SKM-1 (cell line): ENCODE results near the gene KIFC3.
"Not testable (repeated sequence)": the region's sequence is repeated elsewhere in the genome, so short reads cannot be mapped to it uniquely, and the experiment has no call there.

Source experiments
- DNase-seq: peaks from one replicate; lab custom pipeline; 2025; ENCODE audit not compliant: unreplicated experiment; lab: John Stamatoyannopoulos, UW

Gene KIFC3

GRCh38 chr16:57741660-57742191 is 60.6 kb downstream of the KIFC3 start:
- DNase-seq, result no peak

GRCh38 chr16:57740423-57741071 is 61.7 kb downstream of the KIFC3 start:
- no peak for DNase-seq

- DNase-seq, result no peak
Observed at GRCh38 chr16:57739756-57740422, 62.4 kb downstream of the KIFC3 start.

GRCh38 chr16:57738844-57739243 is 63.4 kb downstream of the KIFC3 start:
- no peak for DNase-seq

GRCh38 chr16:57736419-57737351 is 65.6 kb downstream of the KIFC3 start:
- no peak for DNase-seq

- DNase-seq, result no peak
Observed at GRCh38 chr16:57735755-57736418, 66.4 kb downstream of the KIFC3 start, which contains the start of gene KATNB1. Gene KATNB1 (plus strand): TSS chr16:57735770. CDS start chr16:57737244, 1,474 bp downstream.

GRCh38 chr16:57734925-57735754 is 67.2 kb downstream of the KIFC3 start:
- peak; percentile 99 for DNase-seq

- DNase-seq, result no peak
Observed at GRCh38 chr16:57734308-57734924, 67.9 kb downstream of the KIFC3 start.

GRCh38 chr16:57732714-57733113 is 69.6 kb downstream of the KIFC3 start:
- DNase-seq, result no peak

- no peak for DNase-seq
Observed at GRCh38 chr16:57732037-57732436, 70.3 kb downstream of the KIFC3 start.

GRCh38 chr16:57730771-57731730 is 71.2 kb downstream of the KIFC3 start:
- DNase-seq, result no peak

- DNase-seq, result not testable (repeated sequence)
Observed at GRCh38 chr16:57729852-57730251, 72.4 kb downstream of the KIFC3 start.

- no peak for DNase-seq
Observed at GRCh38 chr16:57729182-57729484, 73.2 kb downstream of the KIFC3 start.

- DNase-seq, result no peak
Observed at GRCh38 chr16:57728336-57729181, 73.7 kb downstream of the KIFC3 start.

- no peak for DNase-seq
Observed at GRCh38 chr16:57727610-57728009, 74.7 kb downstream of the KIFC3 start.

GRCh38 chr16:57726433-57726947 is 75.8 kb downstream of the KIFC3 start:
- no peak for DNase-seq

GRCh38 chr16:57725976-57726375 is 76.3 kb downstream of the KIFC3 start:
- DNase-seq, result no peak
